IPS-18a (cell line): Measurements from ENCODE around the gene MCOLN2.

Experiments
- H3K27ac ChIP-seq: one replicate; pipeline ENCODE4 v1.5.1; 2013; ENCODE audit warnings: low read length
- H3K27me3 ChIP-seq: one replicate; pipeline ENCODE4 v1.6.1; 2013; ENCODE audit warnings: mild to moderate bottlenecking, low read length; ENCODE audit not compliant: control insufficient read depth, insufficient read depth
- H3K36me3 ChIP-seq: one replicate; pipeline ENCODE4 v1.6.1; 2013; ENCODE audit warnings: low read depth, low read length; ENCODE audit not compliant: control insufficient read depth
- H3K4me1 ChIP-seq: one replicate; pipeline ENCODE4 v1.6.1; 2013; ENCODE audit warnings: low read depth, low read length; ENCODE audit not compliant: control insufficient read depth
- H3K4me3 ChIP-seq: one replicate; pipeline ENCODE4 v1.5.1; 2013; ENCODE audit warnings: low read length
- H3K9ac ChIP-seq: one replicate; pipeline ENCODE4 v1.6.1; 2013; ENCODE audit warnings: mild to moderate bottlenecking, low read length, moderate library complexity
- H3K9me3 ChIP-seq: one replicate; pipeline ENCODE4 v1.6.1; 2013; ENCODE audit warnings: low read depth, low read length; ENCODE audit not compliant: control insufficient read depth

The MCOLN2 gene

DNA sequence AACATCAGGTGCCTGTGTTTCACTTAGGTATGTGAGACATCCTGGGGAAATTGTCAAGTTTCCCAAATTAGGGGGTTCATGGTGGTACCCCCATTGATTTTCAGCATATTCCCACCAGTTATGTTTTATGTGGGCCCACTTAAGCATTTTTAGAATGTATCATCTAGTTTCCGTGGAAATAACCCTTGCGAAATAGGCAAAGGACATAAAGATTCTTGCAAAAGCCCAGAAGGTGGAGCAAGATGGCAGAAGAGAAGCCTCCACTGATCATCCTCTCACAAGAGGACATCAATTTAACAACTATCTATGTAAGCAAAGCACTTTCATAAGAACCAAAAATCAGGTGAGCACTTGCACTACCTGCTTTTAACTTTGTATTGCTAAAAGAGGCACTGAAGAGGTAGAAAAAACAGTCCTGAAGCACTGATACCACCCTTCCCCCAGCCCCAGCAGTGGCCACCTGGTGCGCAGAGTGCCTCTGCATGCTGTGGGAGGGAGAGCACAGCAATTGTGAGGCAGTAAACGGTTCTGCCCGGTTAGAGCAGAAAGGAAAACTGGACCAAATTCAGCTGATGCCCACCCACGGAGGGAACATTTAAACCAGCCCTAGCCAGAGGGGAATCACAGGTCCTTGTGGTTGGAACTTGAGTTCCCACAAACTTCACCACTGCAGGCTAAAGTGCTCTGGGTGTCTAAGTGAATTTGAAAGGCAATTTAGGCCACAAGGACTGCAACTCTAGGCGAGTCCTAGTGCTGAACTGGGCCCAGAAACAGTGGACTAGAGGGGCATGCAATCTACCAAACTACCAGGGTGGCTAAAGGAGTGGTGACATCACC, 23.2 kb downstream of the MCOLN2 start:
- Histone ChIP-seq H3K27me3 (no peaks in the 10 kb centered on the region), H3K4me1 (peaks cover 4% of the 10 kb centered on the region), H3K36me3 (no peaks in the 10 kb centered on the region), H3K4me3 (no peak overlapping the region), H3K9ac (no peak overlapping the region), H3K9me3 (no peaks in the 10 kb centered on the region), H3K27ac (no peak overlapping the region)

DNA sequence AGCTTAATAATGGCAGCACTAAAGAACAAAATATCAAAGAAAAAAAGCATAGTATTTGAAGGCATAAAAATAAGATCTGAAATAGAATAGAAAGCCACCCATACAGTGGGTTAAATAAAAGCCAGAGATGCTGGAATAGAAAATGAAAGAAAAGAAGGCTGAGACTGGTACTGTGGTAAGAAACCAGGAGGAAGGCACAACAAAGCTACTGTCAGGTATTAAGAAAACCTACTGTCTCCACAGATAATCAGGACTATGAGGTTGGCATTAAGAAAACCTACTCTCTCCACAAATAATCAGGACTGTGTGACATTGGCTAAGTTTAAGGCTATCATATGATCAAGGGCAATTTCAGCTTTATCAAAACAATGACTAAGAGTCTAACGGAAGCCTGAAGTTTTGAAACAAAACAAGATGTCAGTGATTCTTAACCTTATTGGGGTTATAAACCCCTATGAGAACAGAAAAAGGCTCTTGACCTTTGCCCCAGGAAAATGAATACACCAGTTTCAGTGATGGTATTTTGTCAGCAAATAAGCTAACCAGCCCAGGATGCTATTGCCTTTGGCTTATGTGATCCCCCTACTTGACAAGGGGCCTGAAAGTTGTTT, 24.4 kb downstream of the MCOLN2 start:
- H3K27ac ChIP-seq = no peak overlapping the region
- no peak overlapping the region for H3K4me3 ChIP-seq
- H3K36me3 ChIP-seq = no peaks in the 10 kb centered on the region
- H3K9me3 ChIP-seq = no peaks in the 10 kb centered on the region
- no peaks in the 10 kb centered on the region for H3K27me3 ChIP-seq
- no peak overlapping the region for H3K9ac ChIP-seq
- peaks cover 4% of the 10 kb centered on the region for H3K4me1 ChIP-seq

DNA sequence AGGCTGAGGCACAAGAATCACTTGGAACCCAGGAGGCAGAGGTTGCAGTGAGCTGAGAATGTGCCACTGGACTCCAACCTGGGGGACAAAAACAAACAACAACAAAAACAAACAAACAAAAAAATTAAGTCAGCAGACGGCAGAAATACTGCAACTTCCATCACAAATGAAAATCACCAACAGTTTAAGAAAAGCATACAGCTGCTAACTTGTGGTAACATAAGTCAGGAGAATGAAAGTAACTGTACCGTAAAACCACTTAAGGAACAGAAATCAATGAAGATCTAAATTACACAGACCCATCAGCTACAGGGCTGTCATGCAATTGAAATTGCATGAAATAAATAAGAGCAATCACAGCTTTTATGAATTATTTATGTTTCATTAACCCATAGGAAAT, 25.0 kb downstream of the MCOLN2 start:
- Histone ChIP-seq H3K9me3 (no peaks in the 10 kb centered on the region), H3K4me3 (no peak overlapping the region), H3K4me1 (peaks cover 4% of the 10 kb centered on the region), H3K9ac (no peak overlapping the region), H3K36me3 (no peaks in the 10 kb centered on the region), H3K27ac (no peak overlapping the region), H3K27me3 (no peaks in the 10 kb centered on the region)

DNA sequence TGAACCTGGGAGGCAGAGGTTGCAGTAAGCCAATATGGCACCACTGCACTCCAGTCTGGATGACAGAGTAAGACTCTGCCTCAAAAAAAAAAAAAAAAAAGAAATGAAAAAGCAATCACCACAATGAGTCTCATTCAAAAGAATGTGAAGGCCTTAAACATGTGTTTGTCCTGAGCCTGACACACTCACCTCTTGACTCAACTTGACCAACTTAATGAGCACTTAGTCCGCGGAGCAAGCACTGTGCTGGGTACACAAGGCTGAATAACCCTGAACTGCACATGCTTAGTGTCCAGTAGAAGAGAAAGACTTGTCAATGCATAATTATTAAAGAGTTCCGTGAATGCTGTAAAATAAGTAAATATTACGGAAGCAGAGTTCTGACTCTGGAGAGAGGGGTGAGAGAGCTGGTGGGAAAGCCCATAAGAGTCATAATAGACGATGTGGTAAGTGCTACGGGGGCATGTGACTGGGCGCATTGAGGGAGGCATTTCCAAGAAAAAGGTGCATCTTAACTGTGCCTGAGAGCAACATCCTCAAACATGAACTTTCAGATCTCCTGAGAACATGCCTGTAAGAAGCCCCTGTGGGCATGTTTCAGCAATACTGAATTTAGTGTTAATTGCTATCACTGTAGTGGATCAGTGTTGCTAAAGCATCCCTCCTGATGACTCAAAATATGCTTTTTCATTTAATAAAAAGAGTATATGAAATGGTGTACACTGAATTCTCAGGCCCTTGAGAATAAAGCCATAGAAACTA, 27.2 kb downstream of the MCOLN2 start:
- Histone ChIP-seq H3K27ac (no peak overlapping the region), H3K4me1 (peaks cover 4% of the 10 kb centered on the region), H3K9ac (no peak overlapping the region), H3K4me3 (no peak overlapping the region), H3K36me3 (no peaks in the 10 kb centered on the region), H3K9me3 (no peaks in the 10 kb centered on the region), H3K27me3 (no peaks in the 10 kb centered on the region)

DNA sequence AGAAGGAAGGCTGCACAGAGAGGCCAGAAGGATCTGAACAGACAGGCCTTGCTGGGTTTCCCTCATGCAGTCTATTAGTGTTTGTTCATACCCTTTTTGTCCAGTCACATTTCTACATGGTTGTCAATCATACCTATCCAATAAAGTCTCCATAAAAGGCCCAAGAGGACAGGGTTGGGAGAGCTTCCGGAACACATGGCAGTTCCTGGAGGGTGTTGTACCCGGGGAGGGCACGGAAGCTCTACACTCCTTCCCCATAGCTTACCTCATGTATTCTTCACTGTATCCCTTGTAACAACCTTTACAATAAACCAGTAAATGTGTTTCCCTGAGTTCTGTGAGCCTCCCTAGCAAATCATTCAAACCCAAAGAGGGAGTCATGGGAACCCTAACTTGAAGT, 28.0 kb downstream of the MCOLN2 start:
- H3K4me3 ChIP-seq = no peak overlapping the region
- no peaks in the 10 kb centered on the region for H3K9me3 ChIP-seq
- peaks cover 3% of the 10 kb centered on the region for H3K4me1 ChIP-seq
- H3K9ac ChIP-seq = no peak overlapping the region
- H3K27me3 ChIP-seq = no peaks in the 10 kb centered on the region
- no peak overlapping the region for H3K27ac ChIP-seq
- H3K36me3 ChIP-seq = no peaks in the 10 kb centered on the region

DNA sequence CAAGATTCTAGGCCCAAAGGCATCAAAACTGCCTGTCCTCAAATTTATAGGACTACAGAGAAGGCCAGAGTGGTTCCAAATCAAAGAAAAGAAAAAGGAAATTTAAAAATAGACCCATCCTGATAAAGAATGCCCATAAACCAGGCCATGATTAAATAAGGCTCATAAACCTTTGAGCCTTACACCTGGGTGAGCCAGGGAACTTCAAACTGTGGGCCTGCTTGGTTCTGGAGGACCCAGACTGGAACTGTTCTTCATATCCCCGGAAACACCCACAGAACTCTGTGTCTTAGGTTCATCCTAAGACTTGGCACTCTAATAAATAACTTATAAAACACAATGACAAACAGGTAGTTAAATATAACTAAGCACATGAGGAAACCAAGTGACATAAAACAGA, 28.8 kb downstream of the MCOLN2 start:
- H3K4me3 ChIP-seq = no peak overlapping the region
- H3K9ac ChIP-seq = no peak overlapping the region
- H3K27me3 ChIP-seq = no peaks in the 10 kb centered on the region
- no peak overlapping the region for H3K27ac ChIP-seq
- no peaks in the 10 kb centered on the region for H3K9me3 ChIP-seq
- H3K4me1 ChIP-seq = no peaks in the 10 kb centered on the region
- no peaks in the 10 kb centered on the region for H3K36me3 ChIP-seq

DNA sequence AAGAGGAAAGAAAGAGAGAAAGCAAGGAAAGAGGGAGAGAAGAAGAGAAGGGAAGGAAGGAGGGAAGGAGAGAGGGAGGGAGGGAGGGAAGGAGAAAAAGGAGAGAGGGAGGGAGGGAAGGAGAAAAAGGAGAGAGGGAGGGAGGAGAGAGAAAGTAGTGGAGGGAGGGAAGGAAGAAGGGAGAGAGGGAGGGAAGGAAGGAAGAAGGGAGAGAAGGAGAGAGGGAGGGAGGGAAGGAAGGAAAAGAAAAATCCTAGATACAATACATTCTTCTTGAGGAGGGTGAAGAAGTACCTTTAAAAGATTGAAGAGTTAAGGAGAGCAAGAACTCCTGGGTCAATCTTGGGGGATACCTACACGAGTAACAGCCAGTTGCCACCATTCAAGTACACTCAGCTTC, 29.2 kb downstream of the MCOLN2 start:
- H3K9me3 ChIP-seq = no peaks in the 10 kb centered on the region
- H3K4me3 ChIP-seq = no peak overlapping the region
- no peak overlapping the region for H3K27ac ChIP-seq
- H3K36me3 ChIP-seq = no peaks in the 10 kb centered on the region
- H3K27me3 ChIP-seq = no peaks in the 10 kb centered on the region
- H3K4me1 ChIP-seq = no peaks in the 10 kb centered on the region
- H3K9ac ChIP-seq = no peak overlapping the region

DNA sequence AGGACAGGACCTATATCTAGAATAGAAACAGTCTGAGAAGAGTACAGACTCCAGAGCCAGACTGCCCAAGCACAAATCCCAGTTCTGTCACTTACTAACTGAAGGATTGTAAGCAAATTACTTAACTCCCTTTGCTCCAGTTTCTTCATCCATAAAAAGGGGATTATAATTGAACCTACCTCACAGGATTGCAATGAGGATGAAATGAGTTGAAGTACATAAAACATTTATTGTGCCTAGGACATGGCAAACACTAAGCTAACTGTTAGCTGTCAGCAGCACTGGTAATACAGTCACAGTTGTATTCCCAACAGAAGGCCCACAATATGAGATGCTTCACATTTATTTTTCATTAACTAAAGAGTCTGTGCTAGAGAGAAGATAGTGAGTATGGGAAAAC, 33.9 kb downstream of the MCOLN2 start:
- Histone ChIP-seq H3K36me3 (no peaks in the 10 kb centered on the region), H3K27me3 (no peaks in the 10 kb centered on the region), H3K4me1 (no peaks in the 10 kb centered on the region), H3K27ac (no peak overlapping the region), H3K9ac (no peak overlapping the region), H3K9me3 (no peaks in the 10 kb centered on the region), H3K4me3 (no peak overlapping the region)

DNA sequence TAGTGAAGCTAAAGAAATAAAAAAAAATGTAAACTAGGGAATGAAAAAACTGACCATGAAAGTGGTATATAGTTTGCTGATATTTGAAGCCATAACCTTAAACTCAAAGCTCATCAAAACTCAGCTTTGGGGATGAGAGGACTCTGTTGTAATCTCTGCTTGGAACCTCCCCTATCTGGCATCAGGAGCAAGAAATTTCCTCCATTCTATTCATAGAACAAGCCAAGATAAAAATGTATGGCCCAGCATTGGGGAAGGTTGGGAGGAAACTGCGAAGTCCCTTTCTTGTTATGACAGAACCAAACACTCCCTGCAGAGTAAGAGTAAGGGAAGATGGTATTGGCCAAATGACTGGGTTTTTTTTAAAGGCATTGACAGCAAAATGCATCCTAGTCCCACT, 35.6 kb downstream of the MCOLN2 start:
- Histone ChIP-seq H3K27me3 (no peaks in the 10 kb centered on the region), H3K9ac (no peak overlapping the region), H3K4me1 (no peaks in the 10 kb centered on the region), H3K27ac (no peak overlapping the region), H3K9me3 (no peaks in the 10 kb centered on the region), H3K4me3 (no peak overlapping the region), H3K36me3 (no peaks in the 10 kb centered on the region)

DNA sequence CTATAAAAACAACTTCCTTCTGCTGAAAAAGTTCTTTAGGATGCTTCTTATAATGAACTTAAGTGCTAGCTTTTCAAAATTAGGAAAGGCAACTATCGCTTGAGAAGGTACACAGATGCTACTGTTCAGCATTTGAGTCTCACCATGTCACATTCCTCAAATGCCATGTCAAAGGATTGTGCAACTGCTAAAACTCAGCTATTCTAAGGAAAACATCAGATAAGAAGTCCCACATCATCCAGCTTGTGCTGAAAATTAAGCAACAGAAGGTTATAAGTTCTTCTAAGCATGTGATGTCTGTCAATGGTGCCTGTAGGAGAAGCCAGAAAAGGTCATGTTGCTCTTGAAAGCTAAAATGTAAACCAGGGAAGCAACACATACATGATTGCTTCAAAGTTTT, 36.5 kb downstream of the MCOLN2 start:
- Histone ChIP-seq H3K27ac (no peak overlapping the region), H3K36me3 (no peaks in the 10 kb centered on the region), H3K9ac (no peak overlapping the region), H3K9me3 (no peaks in the 10 kb centered on the region), H3K4me1 (no peaks in the 10 kb centered on the region), H3K27me3 (no peaks in the 10 kb centered on the region), H3K4me3 (no peak overlapping the region)

DNA sequence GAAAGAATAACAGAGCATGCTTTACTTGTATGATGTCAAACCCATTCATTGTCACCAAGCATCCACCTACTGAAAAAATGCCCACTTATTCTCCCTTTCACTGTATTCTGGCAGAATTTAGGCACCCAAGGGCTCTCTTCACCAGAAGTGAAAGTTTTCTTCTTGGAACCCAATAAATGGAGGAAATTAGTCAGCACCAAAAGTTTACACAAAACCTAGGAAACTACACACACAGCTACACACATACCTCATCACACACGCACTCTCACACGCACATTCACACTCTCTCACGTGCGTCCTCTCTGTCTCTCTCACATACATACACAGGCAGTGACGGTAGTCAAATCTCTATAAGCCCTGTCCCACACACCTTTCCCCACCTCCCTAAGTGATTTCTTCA, 37.6 kb downstream of the MCOLN2 start:
- no peak overlapping the region for H3K9ac ChIP-seq
- no peaks in the 10 kb centered on the region for H3K4me1 ChIP-seq
- H3K27ac ChIP-seq = no peak overlapping the region
- no peak overlapping the region for H3K4me3 ChIP-seq
- no peaks in the 10 kb centered on the region for H3K36me3 ChIP-seq
- H3K9me3 ChIP-seq = no peaks in the 10 kb centered on the region
- no peaks in the 10 kb centered on the region for H3K27me3 ChIP-seq
